ENCODE measurements around the gene BHLHA15. TPM values are rescaled to one million over a fixed set of nuclear protein-coding genes. Genes with fewer than 3 reads are reported as not detected.
A peak's percentile ranks its signal among the peaks of the same experiment; 100 is the strongest.

Gene BHLHA15
- total RNA-seq, 2 donors from 2014 or later: 247 to 584 TPM

DNA sequence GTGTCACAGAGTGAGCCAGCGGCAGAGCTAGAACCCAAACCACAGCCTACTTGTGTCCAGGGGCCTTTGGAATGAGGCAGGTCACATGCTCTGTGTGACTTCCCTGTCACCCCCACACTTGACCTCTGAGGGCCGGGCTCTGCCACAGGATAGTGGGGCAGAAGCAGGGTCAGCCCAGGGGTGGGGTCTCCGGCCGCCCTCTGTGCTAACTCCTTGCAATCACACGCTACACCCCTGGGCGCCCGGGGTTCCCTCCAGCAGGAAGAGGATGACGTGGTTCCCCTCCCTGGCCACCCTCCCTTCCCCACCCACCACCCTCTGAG, 21.0 kb downstream of the BHLHA15 start:
- no peak overlapping the region for H3K4me3 ChIP-seq
- no peak overlapping the region for H3K27ac ChIP-seq
- peaks cover 28% of the 10 kb centered on the region for H3K4me1 ChIP-seq
- WGBS, 2 donors: 85 to 99% methylated on average over 4 to 8 of the region's 8 CpGs
- H3K9me3 ChIP-seq: no peaks in the 10 kb centered on the region
- TF ChIP-seq POLR2A (IDR thresholded peaks at IDR 0.05): no peak
- DNase-seq (no peak), ATAC-seq (no peak)
- H3K36me3 ChIP-seq (replicated peaks in 1 of 2; ENCODE audit: insufficient read depth in 1 of 2, low read depth in 2 of 2): no peaks in the 10 kb centered on the region
- intact Hi-C loops (cut with DNase I): no loop called here
- H3K27me3 ChIP-seq: no peaks in the 10 kb centered on the region

DNA sequence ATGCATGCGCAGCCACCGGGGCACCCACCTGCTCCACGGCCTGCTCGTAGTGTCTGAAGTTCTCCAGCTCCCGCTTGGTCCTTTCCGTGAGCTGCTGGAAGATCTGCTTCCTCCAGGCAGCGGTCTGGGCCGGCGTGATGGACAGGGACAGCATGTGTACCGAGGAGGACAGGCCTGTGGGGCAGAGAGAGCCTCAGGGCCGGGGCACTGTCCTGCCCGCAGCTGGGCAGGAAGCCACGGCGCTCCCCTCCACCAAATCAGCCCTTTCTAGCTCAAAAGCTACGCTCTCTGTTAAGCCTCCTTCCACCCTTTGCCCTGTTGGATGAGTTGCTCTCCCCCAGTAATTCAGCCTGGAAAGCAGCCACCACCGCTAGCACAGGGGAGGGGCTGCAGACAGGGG, 21.6 kb downstream of the BHLHA15 start:
- no peak for ATAC-seq
- no peak overlapping the region for H3K4me3 ChIP-seq
- intact Hi-C loops (cut with DNase I): no loop called here
- H3K9me3 ChIP-seq: no peaks in the 10 kb centered on the region
- H3K4me1 ChIP-seq: peaks cover 22% of the 10 kb centered on the region
- no peak for DNase-seq
- H3K27ac ChIP-seq: no peak overlapping the region
- no peaks in the 10 kb centered on the region for H3K36me3 ChIP-seq (replicated peaks in 1 of 2; ENCODE audit: insufficient read depth in 1 of 2, low read depth in 2 of 2)
- TF ChIP-seq, protein P1, sequence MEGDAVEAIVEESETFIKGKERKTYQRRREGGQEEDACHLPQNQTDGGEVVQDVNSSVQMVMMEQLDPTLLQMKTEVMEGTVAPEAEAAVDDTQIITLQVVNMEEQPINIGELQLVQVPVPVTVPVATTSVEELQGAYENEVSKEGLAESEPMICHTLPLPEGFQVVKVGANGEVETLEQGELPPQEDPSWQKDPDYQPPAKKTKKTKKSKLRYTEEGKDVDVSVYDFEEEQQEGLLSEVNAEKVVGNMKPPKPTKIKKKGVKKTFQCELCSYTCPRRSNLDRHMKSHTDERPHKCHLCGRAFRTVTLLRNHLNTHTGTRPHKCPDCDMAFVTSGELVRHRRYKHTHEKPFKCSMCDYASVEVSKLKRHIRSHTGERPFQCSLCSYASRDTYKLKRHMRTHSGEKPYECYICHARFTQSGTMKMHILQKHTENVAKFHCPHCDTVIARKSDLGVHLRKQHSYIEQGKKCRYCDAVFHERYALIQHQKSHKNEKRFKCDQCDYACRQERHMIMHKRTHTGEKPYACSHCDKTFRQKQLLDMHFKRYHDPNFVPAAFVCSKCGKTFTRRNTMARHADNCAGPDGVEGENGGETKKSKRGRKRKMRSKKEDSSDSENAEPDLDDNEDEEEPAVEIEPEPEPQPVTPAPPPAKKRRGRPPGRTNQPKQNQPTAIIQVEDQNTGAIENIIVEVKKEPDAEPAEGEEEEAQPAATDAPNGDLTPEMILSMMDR (IDR thresholded peaks at IDR 0.05): no peak
- TF ChIP-seq POLR2A (IDR thresholded peaks at IDR 0.05): no peak
- WGBS, 2 donors: 89 to 90% methylated on average over 11 to 16 of the region's 16 CpGs
- no peaks in the 10 kb centered on the region for H3K27me3 ChIP-seq

DNA sequence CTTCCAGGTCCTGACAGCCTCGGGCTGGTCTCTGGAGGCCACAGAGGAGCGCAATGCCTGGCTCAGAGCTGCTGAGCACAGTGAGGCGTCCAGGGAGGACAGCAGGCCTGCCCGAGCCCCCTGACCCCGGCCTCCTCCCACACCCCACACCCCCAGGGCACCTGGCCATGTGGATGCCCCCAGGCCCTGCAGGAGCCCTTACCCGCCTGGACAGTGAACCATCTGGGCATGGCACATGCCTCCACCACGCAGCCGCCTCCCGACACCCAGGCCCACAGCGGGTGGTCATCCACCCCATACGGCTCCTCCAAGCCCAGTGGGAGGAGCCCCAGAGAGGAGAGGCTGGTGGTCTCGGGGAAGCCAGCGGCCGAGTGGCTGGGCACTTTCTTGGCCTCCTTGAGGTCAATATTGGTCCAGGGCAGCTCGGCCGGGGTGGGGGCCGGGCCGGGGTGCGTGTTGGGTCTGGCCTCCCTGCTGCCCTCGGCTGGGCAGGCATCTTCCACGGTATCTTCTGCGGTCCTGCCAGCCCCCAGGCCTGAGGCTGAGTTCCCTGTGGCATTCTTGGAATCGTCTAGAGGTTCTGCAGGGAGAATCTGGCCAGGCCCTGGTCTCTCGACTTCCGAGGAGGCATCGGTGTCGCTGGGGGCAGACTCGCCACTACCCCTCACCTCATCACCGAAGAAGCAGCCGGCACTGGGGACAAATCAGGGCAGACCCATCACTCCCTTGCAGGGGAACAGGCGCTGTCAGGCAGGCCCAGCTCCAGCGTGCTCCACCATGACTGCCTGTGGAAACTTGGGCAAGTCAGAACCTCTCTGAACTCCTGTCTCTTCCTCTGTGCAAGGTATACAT, 22.2 kb downstream of the BHLHA15 start:
- 88 to 91% methylated on average over 10 to 19 of the region's 32 CpGs for WGBS, 2 donors

DNA sequence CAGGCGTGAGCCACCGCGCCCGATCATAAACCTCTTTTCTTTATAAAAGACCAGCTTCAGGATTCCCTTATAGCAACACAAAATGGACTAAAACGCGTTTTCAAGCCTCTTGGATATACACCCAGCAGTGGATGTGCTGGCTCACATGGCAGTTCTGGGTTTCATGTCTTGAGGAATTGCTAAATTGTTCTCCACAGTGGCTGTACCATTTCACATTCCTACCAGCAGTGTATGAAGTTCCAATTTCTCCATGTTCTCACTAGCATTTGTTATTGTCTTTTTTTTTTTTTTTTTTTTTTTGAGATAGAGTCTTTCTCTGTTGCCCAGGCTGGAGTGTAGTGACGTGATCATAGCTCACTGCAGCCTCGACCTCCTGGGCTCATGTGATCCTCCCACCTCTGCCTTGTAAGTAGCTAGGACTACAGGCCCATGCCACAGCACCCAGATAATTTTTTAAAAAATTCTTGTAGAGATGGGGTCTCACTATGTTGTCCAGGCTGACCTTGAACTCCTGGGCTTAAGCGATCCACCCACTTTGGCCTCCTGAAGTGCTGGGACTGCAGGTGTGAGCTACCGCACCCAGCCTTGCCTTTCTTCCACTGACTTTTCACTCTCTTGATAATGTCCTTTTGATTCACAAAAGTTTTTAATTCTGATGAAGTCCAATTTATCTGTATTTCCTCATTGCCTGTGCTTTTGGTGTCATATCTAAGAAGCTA, 23.3 kb downstream of the BHLHA15 start:
- Histone ChIP-seq H3K9me3 (no peaks in the 10 kb centered on the region), H3K27me3 (no peaks in the 10 kb centered on the region), H3K4me1 (peaks cover 4% of the 10 kb centered on the region), H3K27ac (no peak overlapping the region), H3K4me3 (no peak overlapping the region), H3K36me3 (replicated peaks in 1 of 2; ENCODE audit: insufficient read depth in 1 of 2, low read depth in 2 of 2) (peaks cover 0 to 2% of the 10 kb centered on the region in 2 donors)
- DNase-seq (no peak), ATAC-seq (no peak)
- 94 to 98% methylated on average over 10 of the region's 10 CpGs for WGBS, 2 donors
- TF ChIP-seq, protein P1 (IDR thresholded peaks at IDR 0.05): no peak
- no peak for TF ChIP-seq POLR2A (IDR thresholded peaks at IDR 0.05)
- intact Hi-C loops (cut with DNase I): no loop called here

More for the DNA sequence above, 22.2 kb downstream of the BHLHA15 start:
- peaks cover 0 to 2% of the 10 kb centered on the region in 2 donors for H3K36me3 ChIP-seq (replicated peaks in 1 of 2; ENCODE audit: insufficient read depth in 1 of 2, low read depth in 2 of 2)
- no peaks in the 10 kb centered on the region for H3K27me3 ChIP-seq
- H3K4me1 ChIP-seq: peaks cover 16% of the 10 kb centered on the region
- intact Hi-C loops (cut with DNase I): no loop called here
- ATAC-seq (no peak), DNase-seq (no peak)
- no peaks in the 10 kb centered on the region for H3K9me3 ChIP-seq
- no peak for TF ChIP-seq POLR2A (IDR thresholded peaks at IDR 0.05)
- TF ChIP-seq, protein P1 (IDR thresholded peaks at IDR 0.05): no peak
- no peak overlapping the region for H3K4me3 ChIP-seq
- no peak overlapping the region for H3K27ac ChIP-seq

DNA sequence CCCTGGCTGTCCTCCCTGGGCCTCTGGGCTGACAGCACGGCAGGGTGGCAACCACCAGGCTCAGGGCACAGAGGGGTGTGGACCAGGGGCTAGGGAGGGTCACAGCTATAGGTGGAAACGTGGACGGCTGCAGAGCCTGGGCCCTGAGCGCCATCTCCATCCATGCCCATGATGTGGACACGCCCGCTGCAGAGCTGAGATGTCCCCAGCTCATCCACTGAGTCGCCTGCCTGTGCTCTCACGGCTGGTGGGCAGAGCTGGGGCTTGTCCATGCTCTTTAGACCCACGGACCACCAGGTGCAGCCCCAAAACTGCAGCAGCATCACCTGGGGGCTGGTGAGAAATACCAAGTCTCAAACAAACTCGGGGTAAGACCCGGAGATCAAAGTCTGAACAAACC, 24.7 kb downstream of the BHLHA15 start:
- Histone ChIP-seq H3K27ac (no peak overlapping the region), H3K9me3 (no peaks in the 10 kb centered on the region), H3K4me3 (no peak overlapping the region), H3K4me1 (no peaks in the 10 kb centered on the region), H3K36me3 (replicated peaks in 1 of 2; ENCODE audit: insufficient read depth in 1 of 2, low read depth in 2 of 2) (peaks cover 0 to 5% of the 10 kb centered on the region in 2 donors), H3K27me3 (no peaks in the 10 kb centered on the region)
- TF ChIP-seq POLR2A (IDR thresholded peaks at IDR 0.05): no peak
- peak in 1 of 4 donors; percentile 13 for DNase-seq
- WGBS, 2 donors: 93 to 94% methylated on average over 3 to 11 of the region's 11 CpGs
- intact Hi-C loops (cut with DNase I): no loop called here
- ATAC-seq: no peak

Data from body of pancreas (tissue), 4 donors.